GM12878 (cell line): ENCODE data around the gene ST3GAL5. TPM values are rescaled to one million over a fixed set of nuclear protein-coding genes. Genes with fewer than 3 reads are reported as not detected.
A peak's percentile ranks its signal among the peaks of the same experiment; 100 is the strongest.

ENCODE experiments used
- ATAC-seq: fragments of 200-7000 bp; cut with Tn5 transposase; 3 replicates; pipeline ENCODE4 v1.9.1; 2020; ENCODE audit warnings: mild to moderate bottlenecking, moderate library complexity
- BruUV-seq: library from RNA; stranded (reverse); fragments of 400-500 nt; replicated peaks from 2 replicates; lab custom pipeline; 2021; lab: Mats Ljungman, UMichigan
- CTCF ChIA-PET: fragments of 300-600 bp; sonication (Branson Sonifier 250); formaldehyde crosslinking; extraction: SDS; loops from one replicate; lab custom pipeline; 2021; ENCODE audit warnings: inconsistent platforms; lab: Yijun Ruan, JAX
- POLR2A ChIA-PET: fragments of 350-600 bp; formaldehyde crosslinking; extraction: SDS; loops from one replicate; lab custom pipeline; 2021; ENCODE audit warnings: inconsistent platforms; lab: Charles Lee
- RAD21 ChIA-PET: fragments of 300-600 bp; sonication (Branson Sonifier 250); formaldehyde crosslinking; loops from one replicate; lab custom pipeline; 2023; ENCODE audit warnings: antibody characterized with exemption; ENCODE audit not compliant: unreplicated experiment; lab: Charles Lee
- SMC1A ChIA-PET: fragments of 300-600 bp; sonication (Branson Sonifier 250); formaldehyde crosslinking; loops from one replicate; lab custom pipeline; 2023; ENCODE audit not compliant: unreplicated experiment, uncharacterized antibody; lab: Charles Lee
- DNase-seq: peaks from one replicate; pipeline ENCODE4 v3.0.0-alpha.2; 2011; ENCODE audit warnings: low read depth, low spot score
- FAIRE-seq: peaks from 3 replicates; lab custom pipeline; 2011; peaks lifted over from hg19 to GRCh38; lab: Jason Lieb, UNC
- H2AFZ ChIP-seq: 2 replicates; pipeline ENCODE4 v1.6.0; 2011; ENCODE audit warnings: low read depth, low read length, control low read depth; ENCODE audit not compliant: control insufficient read depth
- H3K27ac ChIP-seq: 2 replicates; pipeline ENCODE4 v1.5.1; 2011; ENCODE audit warnings: control low read depth; ENCODE audit not compliant: control insufficient read depth, insufficient read depth
- H3K27me3 ChIP-seq, 2 experiments: replicated peaks in 1 of 2; 2 replicates each; pipeline versions ENCODE4 v1.6.0 to v1.6.1; 2011; ENCODE audit warnings: low read length in 1 of 2; ENCODE audit not compliant: control insufficient read depth in 2 of 2, insufficient read depth in 2 of 2
- H3K36me3 ChIP-seq, 2 experiments: 2 replicates each; pipeline ENCODE4 v1.5.1; 2011; ENCODE audit warnings: low read length in 1 of 2; ENCODE audit not compliant: control insufficient read depth in 2 of 2, insufficient read depth in 2 of 2
- H3K4me1 ChIP-seq: 2 replicates; pipeline ENCODE4 v1.6.1; 2011; ENCODE audit warnings: mild to moderate bottlenecking, low read length, moderate library complexity, mixed read lengths; ENCODE audit not compliant: control insufficient read depth, insufficient read depth
- H3K4me2 ChIP-seq: 2 replicates; pipeline ENCODE4 v1.6.0; 2011; ENCODE audit warnings: control low read depth; ENCODE audit not compliant: control insufficient read depth, insufficient read depth
- H3K4me3 ChIP-seq: fragments of 200-600 bp; sonication (generic); 2 replicates; pipeline ENCODE4 v1.5.1; 2016
- H3K79me2 ChIP-seq: 2 replicates; pipeline ENCODE4 v1.6.0; 2011; ENCODE audit warnings: low read length; ENCODE audit not compliant: control insufficient read depth, insufficient read depth
- H3K9ac ChIP-seq: 2 replicates; pipeline ENCODE4 v1.8.0; 2011; ENCODE audit warnings: low read length, control low read depth, mixed read lengths; ENCODE audit not compliant: control insufficient read depth, insufficient read depth
- H3K9me3 ChIP-seq: replicated peaks from 3 replicates; pipeline ENCODE4 v1.5.1; 2011; ENCODE audit warnings: mild to moderate bottlenecking, low read length; ENCODE audit not compliant: control insufficient read depth, insufficient read depth
- H4K20me1 ChIP-seq: 2 replicates; pipeline ENCODE4 v1.6.0; 2011; ENCODE audit not compliant: control insufficient read depth, insufficient read depth
- ATF3 ChIP-seq: IDR thresholded peaks from 2 replicates; pipeline ENCODE4 v1.6.1; 2011; ENCODE audit warnings: low read depth, mild to moderate bottlenecking, low read length, moderate library complexity, borderline replicate concordance; ENCODE audit errors: extremely low read depth
- CBX3 ChIP-seq: fragments of 200-600 bp; sonication (generic); IDR thresholded peaks from 2 replicates; pipeline ENCODE4 v1.6.1; 2016; ENCODE audit warnings: low read depth, borderline replicate concordance
- CTCF ChIP-seq, 3 experiments: IDR thresholded peaks in 2 of 3; conservative IDR thresholded peaks in 1 of 3; 2 replicates each; pipeline ENCODE4 v1.5.1; 2011; ENCODE audit warnings: low read depth in 3 of 3, low read length in 3 of 3, mild to moderate bottlenecking in 3 of 3, control low read depth in 2 of 3, moderate library complexity in 2 of 3, inconsistent platforms in 1 of 3, mixed read lengths in 1 of 3; ENCODE audit not compliant: control insufficient read depth in 2 of 3, insufficient read depth in 1 of 3; ENCODE audit errors: extremely low read depth in 1 of 3
- GABPA ChIP-seq: IDR thresholded peaks from 2 replicates; pipeline ENCODE4 v1.6.1; 2014; ENCODE audit warnings: antibody characterized with exemption, low read depth, mild to moderate bottlenecking, inconsistent platforms
- KAT2A ChIP-seq: conservative IDR thresholded peaks from 2 replicates; pipeline ENCODE4 v1.6.1; 2011; ENCODE audit warnings: low read depth, low read length; ENCODE audit not compliant: control insufficient read depth
- MYB ChIP-seq: fragments of 150-350 bp; IDR thresholded peaks from 2 replicates; pipeline ENCODE4 v1.6.1; 2014; ENCODE audit warnings: mild to moderate bottlenecking, low read depth, low read length, borderline replicate concordance
- NR2C1 ChIP-seq: fragments of 450-650 bp; IDR thresholded peaks from 2 replicates; pipeline ENCODE4 v1.6.1; 2017; ENCODE audit warnings: antibody characterized with exemption, mild to moderate bottlenecking, moderate library complexity
- YBX1 ChIP-seq: fragments of 450-650 bp; IDR thresholded peaks from 2 replicates; pipeline ENCODE4 v1.6.1; 2016; ENCODE audit warnings: antibody characterized with exemption
- ZNF24 ChIP-seq: fragments of 450-650 bp; IDR thresholded peaks from 2 replicates; pipeline ENCODE4 v1.6.1; 2017; ENCODE audit warnings: antibody characterized with exemption, mild to moderate bottlenecking
- WGBS: methylation state at CpG from one replicate; pipeline ENCODE4 v1.1.6; 2016; ENCODE audit warnings: low lambda C conversion rate; ENCODE audit not compliant: insufficient replicate concordance, insufficient coverage; ENCODE audit errors: missing lambda C conversion rate; 5-methylcytosine and 5-hydroxymethylcytosine counted together
- in situ Hi-C: fragments of 300-500 bp; cut with MboI; formaldehyde crosslinking; loops from 9 replicates; pipeline ENCODE4 v1.14.3; 2018; ENCODE audit warnings: mixed read lengths
- intact Hi-C: fragments of 100-400 bp; cut with micrococcal nuclease; formaldehyde crosslinking; loops from one replicate; pipeline ENCODE4 v1.14.2; 2022; ENCODE audit not compliant: unreplicated experiment
- polyA plus RNA-seq, 11 experiments: library from polyadenylated mRNA; depleted of rRNA in 4 of 11; unstranded in 6 of 11; stranded (reverse) in 5 of 11; fragments of >200 nt; fragmentation: Nextera tagmentation in 4 of 11; fragmentation: Illumina TruSeq in 1 of 11; extraction: Ambion mirVana in 4 of 11; extraction: Trizol in 1 of 11; gene quantifications; 1 replicate in 1 of 11; 2 replicates in 10 of 11; pipeline versions ENCODE4 v1.2.1 to v1.2.3, GENCODE V29; 2011 to 2016; ENCODE audit warnings: inconsistent platforms in 2 of 11, missing spikeins in 2 of 11, low read depth in 1 of 11
- total RNA-seq, 4 experiments: library from RNA; depleted of rRNA in 3 of 4; stranded (reverse); fragments of >200 nt in 3 of 4; fragmentation: Illumina TruSeq in 1 of 4; extraction: Trizol in 1 of 4; gene quantifications; 2 replicates each; pipeline versions ENCODE4 v1.2.1 to v1.2.3, GENCODE V29; 2013 to 2021

Gene ST3GAL5
- total and polyA plus RNA-seq, 10 of the 15 experiments (the other 5 are each of a cell fraction or from before 2014, with no cell fraction given): 5.2 to 60.9 (median 10.2) TPM

GRCh38 chr2:85844486-85844885 lies 44.3 kb downstream of the ST3GAL5 start:
- Histone ChIP-seq H3K9ac (no peak overlapping the region), H4K20me1 (no peaks in the 10 kb centered on the region), H3K9me3 (peaks cover 4% of the 10 kb centered on the region), H3K27ac (no peak overlapping the region), H2AFZ (no peak overlapping the region), H3K27me3 (no peaks in the 10 kb centered on the region), H3K4me2 (no peak overlapping the region), H3K79me2 (no peaks in the 10 kb centered on the region), H3K36me3 (no peaks in the 10 kb centered on the region; a peak in 1 of 4 replicates), H3K4me1 (peaks cover 16% of the 10 kb centered on the region), H3K4me3 (no peak overlapping the region)
- ChIA-PET POLR2A (no interaction called here), RAD21 (interaction anchor here (0.8 to 1.2 kb wide), 3 partner anchors 45 to 235 kb away, joined by 3 read pairs; partner anchors contain the start of gene ST3GAL5), SMC1A (interaction anchor here (0.9 to 1.6 kb wide), 6 partner anchors 9 to 44 kb away, joined by 3 to 5 read pairs (median 4); partner anchors contain the start of gene ST3GAL5), CTCF (interaction anchor here (1.0 to 1.8 kb wide), 3 partner anchors 16 to 45 kb away, joined by 3 to 8 read pairs (median 4); no protein-coding TSS in a partner anchor)
- ATAC-seq (no peak), FAIRE-seq (no peak), DNase-seq (no peak)
- intact Hi-C loops (no loop called here), in situ Hi-C loops (no loop called here)
- TF ChIP-seq YBX1 (no peak), GABPA (no peak), ATF3 (no peak)
- 88% methylated on average over 4 of the region's 4 CpGs for WGBS
- BruUV-seq: no TSS peak

GRCh38 chr2:85843543-85843942 lies 45.2 kb downstream of the ST3GAL5 start:
- ATAC-seq: no peak
- no peak for TF ChIP-seq NR2C1
- TF ChIP-seq ZNF24: no peak
- no peak for TF ChIP-seq MYB
- peak in 2 of 3 experiments; percentile 42 to 54; a peak in 4 of 6 replicates for TF ChIP-seq CTCF (IDR thresholded peaks at IDR 0.05 in 2 of 3, conservative IDR thresholded peaks at IDR 0.05 in 1 of 3; ENCODE audit: control insufficient read depth in 2 of 3, extremely low read depth in 1 of 3, insufficient read depth in 1 of 3, low read depth in 3 of 3, low read length in 3 of 3)
- TF ChIP-seq CBX3: no peak
- no peak for TF ChIP-seq KAT2A
- 16% methylated on average over 4 of the region's 4 CpGs for WGBS
- DNase-seq: no peak
- no TSS peak for BruUV-seq
- RAD21 ChIA-PET: interaction anchor here (0.7 to 1.3 kb wide), 2 partner anchors 12 to 115 kb away, joined by 3 read pairs; no protein-coding TSS in a partner anchor
- Histone ChIP-seq H3K27ac (no peak overlapping the region), H4K20me1 (no peaks in the 10 kb centered on the region), H3K36me3 (no peaks in the 10 kb centered on the region; a peak in 1 of 4 replicates), H3K4me3 (no peak overlapping the region), H3K4me2 (no peak overlapping the region), H3K79me2 (no peaks in the 10 kb centered on the region), H2AFZ (no peak overlapping the region), H3K27me3 (no peaks in the 10 kb centered on the region), H3K4me1 (peaks cover 11% of the 10 kb centered on the region), H3K9ac (no peak overlapping the region), H3K9me3 (peaks cover 4% of the 10 kb centered on the region)
- SMC1A ChIA-PET: interaction anchor here (0.8 to 1.0 kb wide), 2 partner anchors 10 to 12 kb away, joined by 3 to 4 read pairs; no protein-coding TSS in a partner anchor
- CTCF ChIA-PET: interaction anchor here (0.5 to 1.2 kb wide), 3 partner anchors 8 to 256 kb away, joined by 3 to 4 read pairs (median 4); no protein-coding TSS in a partner anchor
- intact Hi-C loops: no loop called here
- no peak for FAIRE-seq
- POLR2A ChIA-PET: interaction anchor here (1.2 kb wide), 1 partner anchor 43 kb away, joined by 4 read pairs; no protein-coding TSS in a partner anchor
- in situ Hi-C loops: no loop called here
